ENCODE results near the gene SLC36A4. TPM values are rescaled to one million over a fixed set of nuclear protein-coding genes. Genes with fewer than 3 reads are reported as not detected.
"Not testable (repeated sequence)": the region's sequence is repeated elsewhere in the genome, so short reads cannot be mapped to it uniquely, and the experiment has no call there.

Gene SLC36A4
- total RNA-seq (2014; rRNA removed; shearing (Covaris generic)), result 2.2 and 2.8 TPM in 2 replicates
- polyA plus RNA-seq (2015; cell fraction: cytosol; rRNA removed), result 5.5 and 9.8 TPM in 2 replicates
- 7.2 and 10.4 TPM in 2 replicates for polyA plus RNA-seq (2015; cell fraction: nucleus; rRNA removed)

DNA sequence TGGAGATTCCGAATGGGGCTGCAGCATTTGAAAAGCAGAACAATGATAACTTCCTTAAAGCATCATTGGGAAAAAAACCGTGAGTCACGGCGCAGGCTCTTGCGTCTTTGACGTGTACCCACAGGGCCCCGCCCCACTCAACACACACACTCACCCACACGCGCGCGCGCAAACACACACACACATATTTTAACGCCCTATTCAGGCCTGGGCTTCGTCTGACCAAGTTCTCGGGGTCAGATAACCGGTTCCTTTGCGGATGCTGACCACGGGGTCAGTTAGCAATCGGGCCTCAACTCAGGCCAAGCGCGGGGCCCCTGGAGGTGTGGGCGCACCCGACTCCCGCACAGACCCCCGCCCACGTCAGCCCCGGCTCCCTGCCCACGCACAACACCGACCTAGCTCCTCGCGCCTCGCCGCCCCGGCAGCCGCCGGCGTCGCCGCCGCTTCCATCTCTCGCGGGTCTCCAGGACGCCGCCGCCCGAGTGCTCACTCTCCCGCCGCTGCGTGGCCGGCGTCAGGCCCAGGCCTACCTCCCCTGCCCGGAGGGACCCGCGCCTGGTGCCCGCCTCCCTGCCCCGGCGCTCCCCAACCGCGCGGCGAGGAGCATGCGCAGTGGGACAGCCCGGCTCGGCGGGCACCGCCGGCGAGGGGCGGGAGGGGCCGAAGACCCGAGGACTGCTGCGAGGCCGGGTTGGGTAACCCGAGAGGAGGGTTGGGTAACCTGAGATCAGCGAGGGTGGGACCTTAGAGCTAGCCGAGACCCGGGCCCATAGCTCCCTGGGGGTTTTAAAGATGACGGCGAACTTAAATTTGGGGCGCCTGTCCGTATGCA is at the start of gene SLC36A4:
Gene SLC36A4, minus strand, starts transcription at position 612 of the 835 bp plus-strand sequence. Its CDS starts 159 bp downstream, at position 453.
- peak; percentile 78 for DNase-seq (ENCODE audit: low read depth, low spot score)
- in situ Hi-C loops (cut with HindIII; ENCODE audit: low pct_unique_long_range_greater_than_20kb, low sequenced_read_pairs), result no loop called here

DNA sequence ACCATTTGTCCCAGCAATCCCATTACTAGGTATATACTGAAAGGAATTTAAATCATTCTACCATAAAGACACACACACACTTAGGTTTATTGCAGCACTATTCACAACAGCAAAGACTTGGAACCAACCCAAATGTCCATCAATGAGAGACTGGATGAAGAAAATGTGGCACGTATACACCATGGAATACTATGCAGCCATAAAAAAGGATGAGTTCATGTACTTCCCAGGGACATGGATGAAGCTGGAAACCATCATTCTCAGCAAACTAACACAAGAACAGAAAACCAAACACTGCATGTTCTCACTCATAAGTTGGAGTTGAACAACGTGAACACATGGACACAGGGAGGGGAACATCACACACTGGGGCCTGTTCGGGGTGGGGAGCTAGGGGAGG is 49.0 kb upstream of the SLC36A4 start:
- in situ Hi-C loops (cut with HindIII; ENCODE audit: low pct_unique_long_range_greater_than_20kb, low sequenced_read_pairs); DNase-seq (ENCODE audit: low read depth, low spot score): not testable (repeated sequence)

DNA sequence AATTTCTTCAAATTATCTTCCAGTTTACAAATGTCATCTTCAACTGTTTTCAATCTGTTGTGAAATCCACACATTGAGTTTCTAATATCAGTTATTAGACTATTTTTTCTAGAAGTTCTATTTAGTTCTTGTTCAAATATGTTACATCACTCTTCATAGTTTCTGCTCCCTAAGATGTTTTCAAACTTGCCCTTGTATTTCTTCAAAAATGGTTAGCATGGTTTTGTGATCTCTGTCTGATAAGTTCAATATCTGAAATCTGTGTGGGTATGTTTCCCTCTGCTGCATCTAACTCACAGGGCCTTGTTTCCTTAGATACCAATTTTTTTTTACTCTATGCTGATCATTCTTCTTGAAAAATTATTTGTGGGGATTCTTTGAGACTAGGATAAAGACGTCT is 46.2 kb upstream of the SLC36A4 start:
- DNase-seq (ENCODE audit: low read depth, low spot score), result no peak
- in situ Hi-C loops (cut with HindIII; ENCODE audit: low pct_unique_long_range_greater_than_20kb, low sequenced_read_pairs), result no loop called here

DNA sequence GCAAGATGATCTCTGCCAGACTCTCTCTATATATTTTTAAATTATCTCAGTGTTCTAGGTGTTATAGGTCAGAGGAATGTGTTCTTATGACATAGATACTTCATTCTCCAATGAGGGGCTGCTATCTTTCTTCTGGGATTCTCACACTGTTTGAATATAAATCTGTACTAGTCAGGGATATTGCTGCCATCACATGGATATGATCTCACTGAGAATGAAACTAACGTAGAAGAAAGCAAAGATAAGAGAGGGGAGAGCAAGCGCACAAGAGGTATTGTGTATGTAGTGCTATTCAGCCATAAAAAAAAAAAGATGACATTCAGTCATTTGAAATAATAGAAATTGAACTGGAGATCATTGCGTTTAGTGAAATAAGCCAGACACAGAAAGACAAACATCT is 42.2 kb upstream of the SLC36A4 start:
- in situ Hi-C loops (cut with HindIII; ENCODE audit: low pct_unique_long_range_greater_than_20kb, low sequenced_read_pairs), result no loop called here
- DNase-seq (ENCODE audit: low read depth, low spot score), result no peak

DNA sequence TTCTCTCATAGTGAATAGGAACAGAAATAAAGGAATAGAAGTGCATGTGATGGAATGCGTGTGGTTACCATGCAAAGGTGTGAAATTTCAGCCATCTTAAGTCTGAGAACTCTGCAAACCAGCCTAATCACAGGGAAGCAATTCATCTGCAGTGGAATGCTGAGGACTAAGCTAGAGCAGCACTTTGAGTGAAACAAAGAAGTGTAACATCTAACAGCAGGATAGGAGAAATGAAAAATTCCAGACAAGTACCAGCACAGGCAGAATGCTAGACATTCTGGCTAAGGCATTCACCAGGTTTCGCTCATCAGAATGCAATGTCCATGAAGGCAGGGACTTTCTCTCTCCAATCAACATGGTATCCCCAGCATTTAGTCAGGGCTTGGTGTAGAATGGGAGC is 41.2 kb upstream of the SLC36A4 start:
- in situ Hi-C loops (cut with HindIII; ENCODE audit: low pct_unique_long_range_greater_than_20kb, low sequenced_read_pairs), result no loop called here
- DNase-seq (ENCODE audit: low read depth, low spot score), result no peak

DNA sequence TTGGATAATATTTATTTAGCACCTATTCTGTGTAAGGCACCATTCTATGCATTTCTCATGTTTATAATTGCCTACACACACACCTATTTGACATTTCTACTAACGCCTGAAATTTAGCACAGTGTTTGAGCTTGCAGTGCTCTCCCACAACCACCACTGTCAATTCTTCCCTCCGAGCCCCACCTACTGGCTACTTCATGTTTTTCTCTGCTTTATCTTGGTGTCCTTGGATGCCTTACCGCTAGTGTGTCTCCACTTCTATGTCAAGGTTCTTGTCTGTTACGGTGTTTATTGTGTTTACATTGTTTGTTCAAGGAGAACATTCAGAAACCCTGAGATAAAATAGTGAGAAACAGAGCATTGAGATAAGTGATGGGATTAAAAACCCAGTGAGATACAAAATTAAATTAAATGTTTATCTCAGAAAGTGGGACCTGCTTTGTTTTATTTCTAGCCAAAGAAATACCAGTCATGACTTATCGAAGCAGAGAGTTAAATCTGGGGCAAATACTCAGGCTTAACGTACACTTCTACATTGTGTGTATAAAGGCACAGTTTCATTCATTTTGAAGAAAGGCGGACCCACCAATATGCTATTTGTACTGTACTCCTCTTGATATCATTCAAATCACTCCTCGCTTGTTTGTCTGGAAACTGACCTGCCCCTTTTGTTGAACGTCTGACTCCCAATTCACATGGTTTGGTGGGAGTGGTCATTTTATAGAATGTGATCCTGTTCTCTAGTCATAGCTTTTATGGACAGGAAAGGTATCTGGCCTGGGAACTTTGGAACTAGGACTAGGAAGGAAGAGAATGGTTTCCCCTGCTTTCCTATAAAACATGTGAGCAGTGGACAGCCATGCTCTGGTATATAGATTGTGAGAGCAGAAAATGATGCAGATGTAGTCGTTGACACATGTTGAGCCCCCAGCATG is 39.2 kb upstream of the SLC36A4 start:
- peak; percentile 61 for DNase-seq (ENCODE audit: low read depth, low spot score)
- in situ Hi-C loops (cut with HindIII; ENCODE audit: low pct_unique_long_range_greater_than_20kb, low sequenced_read_pairs), result no loop called here

DNA sequence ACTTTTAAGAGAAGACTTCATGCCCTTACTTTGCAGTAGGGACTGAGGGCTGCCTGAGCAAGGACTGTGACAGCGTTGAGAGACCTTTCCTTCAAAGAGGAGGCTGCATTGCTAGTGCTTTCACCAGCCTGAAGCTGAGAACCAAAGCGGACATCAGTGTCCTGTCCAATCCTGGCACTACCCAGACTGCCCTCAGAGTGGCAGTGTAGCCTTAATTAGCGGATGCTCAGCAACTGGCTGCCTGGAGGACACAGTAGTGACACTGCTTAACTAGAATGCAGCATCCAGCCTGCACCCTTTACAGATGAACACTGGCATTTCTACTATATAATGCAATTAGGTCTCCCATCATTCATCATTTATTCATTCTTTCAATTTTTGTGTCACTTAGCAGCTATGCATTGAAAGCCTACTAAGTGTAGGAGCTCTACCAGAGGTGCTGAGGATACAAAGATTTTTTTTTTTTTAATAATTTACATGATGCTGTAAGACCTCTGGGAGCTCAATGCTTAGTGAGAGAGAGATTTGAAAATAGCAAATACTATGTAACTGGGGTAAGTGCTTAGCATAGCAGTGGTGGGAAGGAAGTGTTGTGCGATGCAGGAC is 36.9 kb upstream of the SLC36A4 start:
- DNase-seq (ENCODE audit: low read depth, low spot score), result peak; percentile 77
- in situ Hi-C loops (cut with HindIII; ENCODE audit: low pct_unique_long_range_greater_than_20kb, low sequenced_read_pairs), result no loop called here

DNA sequence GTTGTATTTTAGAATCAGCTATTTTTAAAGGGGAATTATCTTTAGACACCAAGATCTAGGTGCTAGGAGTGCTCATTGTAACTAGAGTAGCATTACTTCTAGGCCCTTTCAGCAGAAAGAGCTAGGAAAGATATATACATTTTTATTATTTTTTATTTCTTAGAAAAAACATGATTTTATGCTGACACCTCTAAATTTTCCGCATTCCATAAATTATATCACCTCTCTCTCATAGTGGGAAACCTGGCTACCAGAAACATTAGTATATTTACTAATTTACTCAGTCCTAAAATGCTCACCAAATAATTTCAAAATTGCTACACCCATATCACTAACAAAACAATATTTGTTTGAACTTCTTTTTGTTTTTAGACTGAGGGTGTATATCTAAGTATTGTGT is 32.1 kb upstream of the SLC36A4 start:
- in situ Hi-C loops (cut with HindIII; ENCODE audit: low pct_unique_long_range_greater_than_20kb, low sequenced_read_pairs), result no loop called here
- DNase-seq (ENCODE audit: low read depth, low spot score), result no peak

DNA sequence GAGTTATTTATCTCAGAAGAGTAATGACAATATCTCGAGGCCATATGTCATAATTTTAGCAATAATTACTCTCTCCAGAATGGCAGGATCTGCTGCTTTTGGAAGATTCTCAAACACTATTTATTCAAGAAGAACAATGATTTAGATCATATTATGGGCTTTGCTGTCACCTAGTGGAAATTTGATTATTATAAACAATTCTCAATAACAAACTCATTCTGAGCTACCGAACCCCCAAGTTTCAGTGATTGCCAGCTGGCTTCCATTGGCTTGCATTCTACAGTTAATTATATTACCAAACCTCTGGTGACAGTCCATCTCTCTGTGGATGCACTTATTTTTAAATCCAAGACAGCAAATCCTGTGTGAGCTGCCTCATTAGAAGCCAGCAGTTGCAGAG is 27.9 kb upstream of the SLC36A4 start:
- peak; percentile 37 for DNase-seq (ENCODE audit: low read depth, low spot score)
- in situ Hi-C loops (cut with HindIII; ENCODE audit: low pct_unique_long_range_greater_than_20kb, low sequenced_read_pairs), result no loop called here

DNA sequence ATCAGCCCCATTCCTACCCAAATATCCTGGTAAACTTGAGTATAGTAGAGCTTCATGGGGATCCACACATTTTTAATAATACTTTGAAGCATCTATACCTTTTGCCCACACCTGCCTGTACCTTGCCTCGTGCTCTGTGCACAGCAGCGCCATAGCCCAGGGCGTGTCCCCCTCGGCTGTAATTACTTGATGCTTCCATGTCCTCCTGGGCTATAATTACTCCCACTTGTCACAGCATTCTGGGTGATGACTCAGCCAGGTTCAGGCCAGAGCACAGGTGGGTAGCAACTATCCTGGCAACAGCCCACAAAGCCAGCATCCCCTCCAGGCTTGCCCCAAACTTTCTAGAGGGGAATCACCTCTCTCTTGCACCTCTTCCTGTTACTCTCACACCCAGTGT is 23.7 kb upstream of the SLC36A4 start:
- DNase-seq (ENCODE audit: low read depth, low spot score), result no peak
- in situ Hi-C loops (cut with HindIII; ENCODE audit: low pct_unique_long_range_greater_than_20kb, low sequenced_read_pairs), result no loop called here

DNA sequence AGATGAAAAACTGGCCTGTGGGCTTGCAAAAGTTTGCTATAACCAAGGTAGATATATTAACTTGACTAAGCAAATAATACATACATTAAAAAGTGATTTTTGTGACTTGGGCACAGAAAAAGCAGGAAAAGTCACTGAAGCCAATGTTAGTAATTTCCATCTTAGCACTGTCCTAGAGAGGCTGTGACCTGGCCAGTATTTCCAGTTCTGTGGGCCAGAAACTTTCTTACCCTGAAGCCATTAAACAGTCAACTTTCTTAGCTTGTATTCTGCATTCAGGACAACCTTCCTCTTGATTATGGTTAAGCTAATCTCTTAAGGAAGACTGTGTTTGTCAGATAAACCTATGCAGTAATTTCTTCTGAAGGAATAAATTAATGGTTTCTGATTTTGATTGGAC is 22.3 kb upstream of the SLC36A4 start:
- no peak for DNase-seq (ENCODE audit: low read depth, low spot score)
- in situ Hi-C loops (cut with HindIII; ENCODE audit: low pct_unique_long_range_greater_than_20kb, low sequenced_read_pairs), result no loop called here

DNA sequence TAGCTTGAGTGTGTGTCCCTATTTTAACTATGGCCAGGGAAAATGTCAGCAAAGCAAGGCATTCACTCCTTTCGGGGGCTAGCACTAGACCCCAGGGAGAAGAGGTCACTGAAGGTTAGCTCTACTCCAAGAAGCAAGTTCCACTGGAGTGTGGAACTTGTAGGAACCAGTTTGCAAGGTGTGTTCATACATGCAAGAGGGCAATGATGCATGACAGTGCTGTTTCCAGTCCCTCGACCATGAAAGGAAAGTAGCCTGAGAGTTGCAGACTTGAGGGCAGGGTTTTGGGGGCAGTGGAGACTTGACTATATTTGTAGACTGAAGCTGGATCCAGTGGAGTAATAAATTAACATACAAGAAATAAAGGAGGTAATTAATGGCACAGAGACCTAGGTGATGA is 21.6 kb upstream of the SLC36A4 start:
- DNase-seq (ENCODE audit: low read depth, low spot score), result no peak
- in situ Hi-C loops (cut with HindIII; ENCODE audit: low pct_unique_long_range_greater_than_20kb, low sequenced_read_pairs), result no loop called here

DNA sequence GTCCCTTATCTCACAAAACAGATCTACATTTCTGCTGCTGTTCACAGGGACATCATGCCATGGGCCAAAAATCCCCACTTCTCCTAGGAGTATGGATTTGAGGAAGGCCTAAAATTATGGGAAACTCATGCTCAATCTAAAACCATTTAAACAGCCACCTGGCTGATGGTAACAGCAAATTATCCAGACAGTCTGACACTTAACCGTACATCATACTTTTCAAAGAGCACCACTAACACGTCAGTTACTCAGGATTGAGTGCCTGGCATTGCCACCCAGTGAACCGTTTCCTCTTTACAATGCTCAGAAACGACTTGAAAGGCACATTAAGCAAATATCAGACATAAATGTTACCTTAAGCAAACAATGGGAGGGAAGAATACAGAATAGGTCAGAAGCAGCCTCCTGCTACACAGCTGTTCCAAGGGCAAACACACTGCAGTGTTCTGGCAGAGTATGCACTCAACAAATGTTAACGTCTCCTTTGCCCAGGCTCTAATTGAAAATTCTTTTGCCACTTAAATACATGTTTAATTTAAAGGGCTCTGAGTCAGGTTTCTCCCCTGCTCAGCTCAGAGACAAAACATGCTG is 18.8 kb upstream of the SLC36A4 start:
- in situ Hi-C loops (cut with HindIII; ENCODE audit: low pct_unique_long_range_greater_than_20kb, low sequenced_read_pairs), result no loop called here
- no peak for DNase-seq (ENCODE audit: low read depth, low spot score)

DNA sequence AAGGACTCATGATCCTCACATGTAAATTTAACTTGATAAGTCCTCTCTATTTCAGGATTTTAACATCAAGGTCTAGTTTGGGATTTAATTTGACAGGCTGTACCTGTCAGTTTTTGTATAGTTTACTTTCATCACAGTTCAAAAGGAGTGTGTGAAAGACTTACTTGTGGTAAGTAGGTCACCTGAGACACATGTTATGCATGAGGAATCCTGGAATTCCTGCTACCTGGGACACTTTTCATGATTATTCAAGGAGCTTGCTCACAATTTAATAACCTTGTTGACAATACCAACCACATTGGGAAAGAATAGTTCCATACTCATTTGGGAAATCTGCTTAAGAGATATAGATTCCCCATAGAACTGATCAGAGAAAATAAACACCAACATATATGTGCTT is 15.8 kb upstream of the SLC36A4 start:
- DNase-seq (ENCODE audit: low read depth, low spot score), result no peak
- in situ Hi-C loops (cut with HindIII; ENCODE audit: low pct_unique_long_range_greater_than_20kb, low sequenced_read_pairs), result no loop called here

DNA sequence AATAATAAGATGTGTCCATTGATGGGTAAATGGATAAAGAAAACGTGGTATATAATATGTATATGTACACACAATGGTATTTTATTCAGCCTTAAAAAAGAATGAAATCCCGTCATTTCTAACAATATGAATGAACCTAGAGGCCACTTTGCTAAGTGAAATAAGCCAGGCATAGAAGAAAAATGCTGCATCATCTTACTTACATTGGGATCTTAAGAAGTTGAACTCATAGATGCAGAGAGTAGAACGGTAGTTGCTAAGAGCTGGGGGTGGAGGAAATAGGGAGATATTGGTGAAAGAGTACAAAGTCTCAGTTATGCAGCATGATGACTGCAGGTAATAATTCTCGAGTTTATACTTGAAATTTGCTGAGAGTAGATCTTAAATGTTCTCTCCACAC is 14.3 kb upstream of the SLC36A4 start:
- in situ Hi-C loops (cut with HindIII; ENCODE audit: low pct_unique_long_range_greater_than_20kb, low sequenced_read_pairs), result no loop called here
- no peak for DNase-seq (ENCODE audit: low read depth, low spot score)

DNA sequence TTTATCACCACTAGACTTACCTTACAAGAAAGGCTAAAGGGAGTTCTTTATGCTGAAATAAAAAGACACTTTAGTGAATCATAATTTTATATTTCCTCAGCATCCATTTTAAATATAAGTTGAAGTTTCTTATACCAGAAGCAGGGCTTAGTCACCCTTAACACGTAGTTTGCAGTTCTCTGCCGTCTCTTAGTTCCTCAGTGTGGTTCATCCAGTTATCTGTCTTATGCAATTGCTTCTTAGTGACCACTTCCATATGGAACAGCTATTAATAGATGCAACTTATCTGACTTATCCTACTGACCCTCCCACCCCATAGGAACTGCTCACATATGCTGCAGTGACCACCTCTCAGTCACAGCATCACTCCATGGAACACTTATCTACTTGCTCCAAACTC is 11.7 kb upstream of the SLC36A4 start:
- DNase-seq (ENCODE audit: low read depth, low spot score), result no peak
- in situ Hi-C loops (cut with HindIII; ENCODE audit: low pct_unique_long_range_greater_than_20kb, low sequenced_read_pairs), result no loop called here

DNA sequence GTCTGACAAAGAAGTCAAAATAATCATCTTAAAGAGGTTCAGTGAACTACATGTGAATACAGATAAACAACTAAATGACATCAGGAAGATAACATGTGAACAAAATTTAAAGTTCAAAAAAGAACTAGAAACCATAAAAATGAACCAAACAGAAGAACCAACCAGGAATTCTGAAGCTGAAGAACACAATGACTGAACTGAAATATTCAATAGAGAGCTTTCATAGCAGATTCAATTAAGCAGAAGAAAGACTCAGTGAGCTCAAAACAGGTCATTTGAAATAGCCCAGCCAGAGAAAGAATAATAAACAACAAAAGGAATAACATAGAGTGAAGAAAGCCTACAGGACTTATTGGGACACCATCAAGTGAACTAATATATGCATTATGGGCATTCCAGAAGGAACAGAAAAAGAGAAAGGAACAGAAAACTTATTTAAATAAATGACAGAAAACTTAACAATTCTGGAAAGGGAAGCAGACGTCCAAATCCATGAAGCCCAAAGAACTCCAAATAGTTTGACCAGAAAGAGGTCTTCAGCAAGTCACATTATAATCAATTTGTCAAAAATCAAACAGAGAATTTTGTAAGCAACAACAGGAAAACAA is 11.0 kb upstream of the SLC36A4 start:
- in situ Hi-C loops (cut with HindIII; ENCODE audit: low pct_unique_long_range_greater_than_20kb, low sequenced_read_pairs), result no loop called here
- DNase-seq (ENCODE audit: low read depth, low spot score), result no peak
